Measurements from ENCODE around the gene RERE.

DNA sequence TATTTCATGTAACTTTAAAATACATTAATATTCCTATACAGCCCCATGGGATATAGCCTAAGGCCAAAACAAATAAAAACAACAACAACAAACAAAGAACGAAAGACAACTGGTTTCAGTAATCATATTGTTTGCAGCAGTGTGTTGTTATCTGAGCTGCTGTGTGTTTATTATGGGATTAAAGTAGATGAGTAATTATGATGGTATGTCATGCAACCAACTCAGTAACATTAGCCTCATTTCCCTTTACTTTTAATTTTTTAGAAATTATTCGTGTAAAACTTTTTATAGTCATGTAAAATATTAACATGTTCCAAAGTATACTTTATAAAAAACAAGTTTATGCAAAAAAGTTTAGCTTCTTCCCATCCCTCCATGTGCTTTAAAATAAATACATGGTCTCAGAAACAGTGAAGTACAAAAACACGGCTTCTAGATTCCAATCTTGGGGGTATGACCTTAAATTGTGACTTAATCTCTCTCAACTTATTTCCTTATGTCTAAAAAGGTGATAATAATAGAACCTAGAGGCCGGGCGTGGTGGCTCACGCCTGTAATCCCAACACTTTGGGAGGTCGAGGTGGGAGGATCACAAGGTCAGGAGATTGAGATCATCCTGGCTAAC is 323.4 kb downstream of the RERE start:
- TF ChIP-seq POLR2A (IDR thresholded peaks at IDR 0.05), result no peak
- TF ChIP-seq, protein P1, sequence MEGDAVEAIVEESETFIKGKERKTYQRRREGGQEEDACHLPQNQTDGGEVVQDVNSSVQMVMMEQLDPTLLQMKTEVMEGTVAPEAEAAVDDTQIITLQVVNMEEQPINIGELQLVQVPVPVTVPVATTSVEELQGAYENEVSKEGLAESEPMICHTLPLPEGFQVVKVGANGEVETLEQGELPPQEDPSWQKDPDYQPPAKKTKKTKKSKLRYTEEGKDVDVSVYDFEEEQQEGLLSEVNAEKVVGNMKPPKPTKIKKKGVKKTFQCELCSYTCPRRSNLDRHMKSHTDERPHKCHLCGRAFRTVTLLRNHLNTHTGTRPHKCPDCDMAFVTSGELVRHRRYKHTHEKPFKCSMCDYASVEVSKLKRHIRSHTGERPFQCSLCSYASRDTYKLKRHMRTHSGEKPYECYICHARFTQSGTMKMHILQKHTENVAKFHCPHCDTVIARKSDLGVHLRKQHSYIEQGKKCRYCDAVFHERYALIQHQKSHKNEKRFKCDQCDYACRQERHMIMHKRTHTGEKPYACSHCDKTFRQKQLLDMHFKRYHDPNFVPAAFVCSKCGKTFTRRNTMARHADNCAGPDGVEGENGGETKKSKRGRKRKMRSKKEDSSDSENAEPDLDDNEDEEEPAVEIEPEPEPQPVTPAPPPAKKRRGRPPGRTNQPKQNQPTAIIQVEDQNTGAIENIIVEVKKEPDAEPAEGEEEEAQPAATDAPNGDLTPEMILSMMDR (IDR thresholded peaks at IDR 0.05), result no peak

Measured in heart left ventricle (tissue), 13 donors.